Naive thymus-derived CD4-positive, alpha-beta T cell (primary cell): ENCODE measurements around the gene PRDM16. TPM values are rescaled to one million over a fixed set of nuclear protein-coding genes. Genes with fewer than 3 reads are reported as not detected.

ENCODE experiments used
- ATAC-seq: fragments of 150-1000 bp; cut with Tn5 transposase; 2 replicates; pipeline ENCODE4 v1.10.0; 2021; ENCODE audit warnings: mild to moderate bottlenecking, moderate library complexity
- CTCF ChIA-PET: fragments of 350-600 bp; sonication (Branson Sonifier 250); formaldehyde crosslinking; loops from one replicate; lab custom pipeline; 2021; ENCODE audit warnings: antibody characterized with exemption; lab: Charles Lee
- POLR2A ChIA-PET: fragments of 350-600 bp; sonication (Branson Sonifier 250); formaldehyde crosslinking; loops from one replicate; lab custom pipeline; 2021; ENCODE audit warnings: antibody characterized with exemption, inconsistent platforms; lab: Charles Lee
- DNase-seq, 9 donors: peaks; one replicate each; pipeline versions ENCODE4 v3.0.0 to v3.0.0-alpha.2; 2020 to 2022; ENCODE audit warnings: mixed read lengths in 1 of 9
- H3K27ac ChIP-seq: one replicate; pipeline ENCODE4 v1.7.0; 2013; ENCODE audit warnings: mild to moderate bottlenecking, low read depth, low read length, moderate library complexity
- H3K27me3 ChIP-seq, 2 donors: one replicate each; pipeline ENCODE4 v1.7.0; 2013; ENCODE audit warnings: low read length in 2 of 2, mild to moderate bottlenecking in 2 of 2, moderate library complexity in 2 of 2; ENCODE audit not compliant: control insufficient read depth in 2 of 2, insufficient read depth in 2 of 2
- H3K36me3 ChIP-seq, 3 experiments: 1 replicate in 2 of 3; 2 replicates in 1 of 3; pipeline ENCODE4 v1.7.0; 2013; ENCODE audit warnings: low read length in 3 of 3, mild to moderate bottlenecking in 3 of 3, moderate library complexity in 1 of 3; ENCODE audit not compliant: insufficient read depth in 3 of 3, control insufficient read depth in 2 of 3
- H3K4me1 ChIP-seq, 2 donors: one replicate each; pipeline ENCODE4 v1.7.0; 2013; ENCODE audit warnings: low read length in 2 of 2, mild to moderate bottlenecking in 2 of 2, moderate library complexity in 1 of 2; ENCODE audit not compliant: control insufficient read depth in 2 of 2, insufficient read depth in 2 of 2
- H3K4me3 ChIP-seq: 2 replicates; pipeline ENCODE4 v1.7.0; 2013; ENCODE audit warnings: mild to moderate bottlenecking, low read length
- H3K9me3 ChIP-seq, 3 experiments: 1 replicate in 2 of 3; 2 replicates in 1 of 3; pipeline ENCODE4 v1.7.0; 2013; ENCODE audit warnings: low read length in 3 of 3; ENCODE audit not compliant: control insufficient read depth in 2 of 3
- H3K27ac Mint-ChIP-seq, 9 donors: one replicate each; pipeline ENCODE4 v1.8.0; 2020 to 2022; ENCODE audit warnings: mixed read lengths in 9 of 9, mild to moderate bottlenecking in 8 of 9, moderate library complexity in 5 of 9, inconsistent platforms in 2 of 9
- H3K27me3 Mint-ChIP-seq, 5 donors: one replicate each; pipeline ENCODE4 v1.8.0; 2021 to 2022; ENCODE audit warnings: mixed read lengths in 5 of 5, mild to moderate bottlenecking in 1 of 5
- H3K36me3 Mint-ChIP-seq, 5 donors: one replicate each; pipeline ENCODE4 v1.8.0; 2020 to 2022; ENCODE audit warnings: mixed read lengths in 5 of 5, mild to moderate bottlenecking in 3 of 5, inconsistent platforms in 1 of 5
- H3K4me1 Mint-ChIP-seq, 7 donors: one replicate each; pipeline ENCODE4 v1.8.0; 2020 to 2022; ENCODE audit warnings: mixed read lengths in 7 of 7, mild to moderate bottlenecking in 3 of 7, inconsistent platforms in 1 of 7
- H3K4me3 Mint-ChIP-seq, 10 donors: one replicate each; pipeline ENCODE4 v1.8.0; 2020 to 2022; ENCODE audit warnings: mild to moderate bottlenecking in 10 of 10, mixed read lengths in 10 of 10, moderate library complexity in 6 of 10, inconsistent platforms in 2 of 10
- H3K9me3 Mint-ChIP-seq, 11 donors: one replicate each; pipeline ENCODE4 v1.8.0; 2020 to 2022; ENCODE audit warnings: mixed read lengths in 11 of 11, mild to moderate bottlenecking in 4 of 11, inconsistent platforms in 1 of 11, moderate library complexity in 1 of 11
- intact Hi-C, 2 donors: fragments of 100-400 bp; cut with micrococcal nuclease; formaldehyde crosslinking; loops; one replicate each; pipeline ENCODE4 v1.15.1; 2023
- polyA plus RNA-seq, 2 donors: library from polyadenylated mRNA; unstranded; fragments of 300-500 nt; fragmentation: Illumina TruSeq; gene quantifications; one replicate each; pipeline ENCODE4 v1.2.3, GENCODE V29; 2021
- total RNA-seq, 6 experiments: library from RNA in 5 of 6; stranded (reverse) in 5 of 6; gene quantifications; 1 replicate in 5 of 6; 2 replicates in 1 of 6; pipeline ENCODE4 v1.2.3 and lab custom pipeline; 2021 to 2026

Gene PRDM16
- total and polyA plus RNA-seq, 7 experiments from 2014 or later = 0.05 to 0.61 (median 0.36) TPM; not detected in 2

DNA sequence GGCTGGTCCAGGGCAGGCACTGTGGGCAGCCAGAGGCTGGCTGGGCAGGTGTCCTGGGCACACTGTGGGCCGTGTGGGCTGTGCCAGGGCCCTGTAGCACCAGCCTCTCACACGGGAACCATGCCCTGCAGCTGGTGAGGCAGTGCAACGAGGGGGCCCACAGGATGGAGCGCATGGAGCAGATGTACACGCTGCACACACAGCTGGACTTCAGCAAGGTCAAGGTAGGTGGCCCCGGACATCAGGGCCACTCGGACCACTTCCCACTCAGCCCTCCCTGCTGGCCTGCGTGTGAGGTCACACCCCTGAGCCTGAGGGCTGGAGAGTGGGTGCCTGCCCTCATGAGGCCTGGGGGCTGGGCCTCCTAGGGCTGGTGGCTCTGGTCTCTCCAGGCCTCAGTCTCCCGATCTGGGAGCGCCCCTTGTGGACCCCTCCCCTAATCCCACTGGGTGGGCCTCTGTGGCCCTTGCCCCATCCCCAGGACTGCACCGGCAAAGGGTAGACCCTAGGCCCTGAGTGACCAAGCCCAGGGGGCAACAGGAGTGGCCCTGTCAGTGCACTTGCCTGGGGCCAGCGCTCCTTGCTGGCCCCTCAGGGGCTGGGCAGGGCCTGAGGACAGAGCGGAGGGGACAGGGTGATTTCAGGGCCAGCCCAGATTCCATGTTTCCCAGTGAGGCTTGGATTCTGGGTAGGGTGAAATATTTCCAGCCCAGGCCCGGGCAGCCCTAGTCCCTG is 407.0 kb downstream of the PRDM16 start:
- Histone ChIP-seq H3K36me3 (no peaks in the 10 kb centered on the region), H3K27me3 (no peaks in the 10 kb centered on the region), H3K27ac (no peak overlapping the region), H3K9me3 (no peaks in the 10 kb centered on the region), H3K4me3 (no peak overlapping the region), H3K4me1 (no peaks in the 10 kb centered on the region)
- Mint-ChIP-seq H3K27me3 (peaks cover 0 to 6% (median 0%) of the 10 kb centered on the region in 5 donors), H3K27ac (no peak overlapping the region), H3K9me3 (peaks cover 0 to 2% (median 0%) of the 10 kb centered on the region in 11 donors), H3K4me3 (no peak overlapping the region), H3K36me3 (no peaks in the 10 kb centered on the region), H3K4me1 (no peaks in the 10 kb centered on the region)
- intact Hi-C loops = no loop called here
- POLR2A ChIA-PET = no interaction called here
- ATAC-seq = no peak
- DNase-seq = no peak
- CTCF ChIA-PET = no interaction called here

- Mint-ChIP-seq H3K36me3 (no peaks in the 10 kb centered on the region), H3K4me1 (no peaks in the 10 kb centered on the region), H3K4me3 (no peak overlapping the region), H3K9me3 (peaks cover 0 to 2% (median 0%) of the 10 kb centered on the region in 11 donors), H3K27ac (no peak overlapping the region), H3K27me3 (peaks cover 0 to 6% (median 0%) of the 10 kb centered on the region in 5 donors)
- DNase-seq (no peak), ATAC-seq (no peak)
- no peaks in the 10 kb centered on the region for H3K4me1 ChIP-seq
- H3K9me3 ChIP-seq = no peaks in the 10 kb centered on the region
- H3K36me3 ChIP-seq = no peaks in the 10 kb centered on the region
- POLR2A ChIA-PET = no interaction called here
- H3K4me3 ChIP-seq = no peak overlapping the region
- no peaks in the 10 kb centered on the region for H3K27me3 ChIP-seq
- CTCF ChIA-PET = no interaction called here
- H3K27ac ChIP-seq = no peak overlapping the region
- intact Hi-C loops = no loop called here
Observed at GRCh38 chr1:3476666-3477065, 407.7 kb downstream of the PRDM16 start.

- ChIA-PET POLR2A (no interaction called here), CTCF (no interaction called here)
- no peak overlapping the region for H3K27ac ChIP-seq
- no peaks in the 10 kb centered on the region for H3K36me3 Mint-ChIP-seq
- DNase-seq (no peak), ATAC-seq (no peak)
- H3K4me3 Mint-ChIP-seq = no peak overlapping the region
- no peaks in the 10 kb centered on the region for H3K27me3 ChIP-seq
- H3K4me3 ChIP-seq = no peak overlapping the region
- no peaks in the 10 kb centered on the region for H3K4me1 ChIP-seq
- H3K9me3 ChIP-seq = no peaks in the 10 kb centered on the region
- H3K27ac Mint-ChIP-seq = no peak overlapping the region
- intact Hi-C loops = no loop called here
- no peaks in the 10 kb centered on the region for H3K4me1 Mint-ChIP-seq
- no peaks in the 10 kb centered on the region for H3K36me3 ChIP-seq
- H3K27me3 Mint-ChIP-seq = peaks cover 0 to 6% (median 0%) of the 10 kb centered on the region in 5 donors
- H3K9me3 Mint-ChIP-seq = peaks cover 0 to 2% (median 0%) of the 10 kb centered on the region in 11 donors
Observed at GRCh38 chr1:3477241-3477995, 408.4 kb downstream of the PRDM16 start.

- Mint-ChIP-seq H3K4me3 (no peak overlapping the region), H3K27ac (no peak overlapping the region), H3K36me3 (no peaks in the 10 kb centered on the region), H3K4me1 (no peaks in the 10 kb centered on the region), H3K9me3 (peaks cover 0 to 2% (median 0%) of the 10 kb centered on the region in 11 donors), H3K27me3 (peaks cover 0 to 6% (median 0%) of the 10 kb centered on the region in 5 donors)
- Histone ChIP-seq H3K27me3 (no peaks in the 10 kb centered on the region), H3K36me3 (no peaks in the 10 kb centered on the region), H3K4me3 (no peak overlapping the region), H3K4me1 (no peaks in the 10 kb centered on the region), H3K9me3 (no peaks in the 10 kb centered on the region), H3K27ac (no peak overlapping the region)
- ChIA-PET CTCF (no interaction called here), POLR2A (no interaction called here)
- DNase-seq = no peak
- intact Hi-C loops = no loop called here
- ATAC-seq = no peak
Observed at GRCh38 chr1:3478187-3478586, 409.2 kb downstream of the PRDM16 start.

- no peaks in the 10 kb centered on the region for H3K27me3 ChIP-seq
- no peaks in the 10 kb centered on the region for H3K9me3 ChIP-seq
- H3K4me1 ChIP-seq = no peaks in the 10 kb centered on the region
- ChIA-PET CTCF (no interaction called here), POLR2A (no interaction called here)
- Mint-ChIP-seq H3K27ac (no peak overlapping the region), H3K4me3 (no peak overlapping the region), H3K9me3 (no peaks in the 10 kb centered on the region), H3K36me3 (no peaks in the 10 kb centered on the region), H3K27me3 (peaks cover 0 to 3% (median 0%) of the 10 kb centered on the region in 5 donors), H3K4me1 (peaks cover 0 to 3% (median 0%) of the 10 kb centered on the region in 7 donors)
- H3K27ac ChIP-seq = no peak overlapping the region
- no peak for ATAC-seq
- H3K4me3 ChIP-seq = no peak overlapping the region
- H3K36me3 ChIP-seq = no peaks in the 10 kb centered on the region
- intact Hi-C loops = no loop called here
- DNase-seq = no peak
Observed at GRCh38 chr1:3479511-3480368, 410.7 kb downstream of the PRDM16 start.

- DNase-seq = no peak
- ATAC-seq = no peak
- Histone ChIP-seq H3K4me3 (no peak overlapping the region), H3K36me3 (no peaks in the 10 kb centered on the region), H3K9me3 (no peaks in the 10 kb centered on the region), H3K4me1 (no peaks in the 10 kb centered on the region), H3K27ac (no peak overlapping the region), H3K27me3 (no peaks in the 10 kb centered on the region)
- Mint-ChIP-seq H3K4me1 (peaks cover 0 to 3% (median 0%) of the 10 kb centered on the region in 7 donors), H3K36me3 (no peaks in the 10 kb centered on the region), H3K4me3 (no peak overlapping the region), H3K27ac (no peak overlapping the region), H3K9me3 (peaks cover 0 to 2% (median 0%) of the 10 kb centered on the region in 11 donors), H3K27me3 (peaks cover 0 to 3% (median 0%) of the 10 kb centered on the region in 5 donors)
- ChIA-PET CTCF (no interaction called here), POLR2A (no interaction called here)
- intact Hi-C loops = no loop called here
Observed at GRCh38 chr1:3480369-3480719, 411.3 kb downstream of the PRDM16 start.
